T-helper 1 cell (primary cell): ENCODE data around the gene KLHDC9.
"Not testable (repeated sequence)": the region's sequence is repeated elsewhere in the genome, so short reads cannot be mapped to it uniquely, and the experiment has no call there.

Experiments
- DNase-seq, 5 donors: peaks; one replicate each; pipeline ENCODE4 v3.0.0-alpha.2; 2012 to 2020
- total RNA-seq, 4 donors: gene quantifications; one replicate each; lab custom pipeline; 2026; lab: John Stamatoyannopoulos, UW

The KLHDC9 gene, protein sequence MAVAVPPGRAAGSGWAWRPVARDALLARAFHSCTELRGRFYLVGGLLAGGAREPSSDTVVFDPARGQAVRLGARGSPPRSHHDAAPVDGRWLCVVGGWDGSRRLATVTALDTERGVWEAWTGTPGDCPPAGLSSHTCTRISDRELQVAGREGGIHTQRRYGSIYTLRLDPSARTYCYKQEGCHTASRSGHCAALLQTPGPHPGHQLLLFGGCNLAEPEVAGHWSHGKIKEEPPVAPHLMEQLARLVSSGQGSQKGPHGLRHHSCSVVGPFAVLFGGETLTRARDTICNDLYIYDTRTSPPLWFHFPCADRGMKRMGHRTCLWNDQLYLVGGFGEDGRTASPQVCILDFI
- total RNA-seq = 0.24 to 0.61 (median 0.29) reads per million in 4 donors

DNA sequence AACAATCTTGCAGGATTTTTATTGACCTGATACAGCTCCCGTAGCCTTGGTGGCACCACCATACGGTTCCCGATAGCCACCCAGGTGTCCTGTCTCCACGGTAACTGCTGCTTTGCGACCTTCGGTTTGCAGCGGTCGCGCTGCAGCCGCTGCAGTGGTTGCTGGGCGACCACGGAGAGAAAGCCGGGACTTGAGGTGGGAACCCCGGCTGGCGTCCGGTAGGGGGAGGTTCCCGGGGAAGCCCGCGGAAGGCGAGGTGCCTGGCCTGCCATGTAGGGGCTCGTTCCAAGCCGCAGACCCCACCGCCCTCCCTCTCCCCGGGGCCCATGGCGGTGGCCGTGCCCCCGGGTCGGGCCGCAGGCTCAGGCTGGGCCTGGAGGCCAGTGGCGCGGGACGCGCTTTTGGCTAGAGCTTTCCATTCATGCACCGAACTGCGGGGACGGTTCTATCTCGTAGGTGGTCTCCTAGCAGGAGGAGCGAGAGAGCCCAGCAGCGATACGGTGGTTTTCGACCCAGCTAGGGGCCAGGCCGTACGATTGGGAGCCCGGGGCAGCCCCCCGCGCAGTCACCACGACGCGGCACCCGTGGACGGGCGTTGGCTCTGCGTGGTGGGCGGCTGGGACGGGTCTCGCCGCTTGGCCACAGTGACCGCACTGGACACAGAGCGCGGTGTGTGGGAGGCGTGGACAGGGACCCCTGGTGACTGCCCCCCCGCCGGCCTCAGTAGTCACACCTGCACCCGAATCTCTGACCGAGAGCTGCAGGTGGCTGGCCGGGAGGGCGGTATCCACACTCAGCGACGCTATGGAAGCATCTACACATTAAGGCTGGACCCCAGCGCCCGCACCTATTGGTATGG lies at the start of gene KLHDC9:
KLHDC9 (plus strand) TSS at position 152 of the 859 bp plus-strand sequence; CDS start at position 327, 175 bp downstream.
- peak; percentile 50 to 89 (median 55) for DNase-seq

DNA sequence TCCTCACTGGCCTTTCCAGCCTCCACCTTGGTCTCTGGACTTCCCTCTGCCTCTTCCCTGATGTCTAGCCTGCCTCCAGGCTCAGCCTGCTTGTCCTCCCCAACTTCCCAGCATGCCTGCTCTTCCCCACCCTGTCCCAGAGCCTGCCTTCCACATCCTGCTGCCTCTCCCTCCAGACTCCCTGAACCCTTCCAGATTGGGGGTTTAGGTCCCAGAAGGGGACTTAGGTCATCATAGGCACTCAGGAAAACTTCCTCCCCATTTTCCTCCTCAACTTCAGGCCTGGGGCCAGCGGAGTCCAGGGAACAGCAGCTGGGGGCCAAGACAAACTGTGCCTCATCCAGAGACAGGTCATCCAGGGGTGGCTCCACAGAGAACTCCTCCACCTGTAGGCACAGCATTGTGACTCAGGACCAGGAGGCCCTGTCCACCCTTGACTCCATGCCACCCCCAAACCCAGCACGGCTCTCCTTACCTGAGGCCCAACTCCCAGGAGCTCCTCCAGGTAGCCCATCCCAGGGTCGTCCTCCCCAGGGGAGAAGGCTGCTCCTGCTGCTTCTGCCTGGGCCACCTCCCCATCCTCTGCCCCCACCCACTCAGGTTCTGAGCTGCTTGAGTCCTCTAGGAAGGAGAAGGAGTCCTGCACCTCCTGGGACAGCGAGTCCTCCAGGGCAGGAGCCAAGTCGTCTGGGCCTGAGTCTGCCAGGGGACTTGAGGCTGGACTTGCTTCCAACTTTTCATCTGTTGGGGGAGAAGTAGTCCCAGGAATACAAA lies 49.0 kb upstream of the KLHDC9 start:
- no peak for DNase-seq

DNA sequence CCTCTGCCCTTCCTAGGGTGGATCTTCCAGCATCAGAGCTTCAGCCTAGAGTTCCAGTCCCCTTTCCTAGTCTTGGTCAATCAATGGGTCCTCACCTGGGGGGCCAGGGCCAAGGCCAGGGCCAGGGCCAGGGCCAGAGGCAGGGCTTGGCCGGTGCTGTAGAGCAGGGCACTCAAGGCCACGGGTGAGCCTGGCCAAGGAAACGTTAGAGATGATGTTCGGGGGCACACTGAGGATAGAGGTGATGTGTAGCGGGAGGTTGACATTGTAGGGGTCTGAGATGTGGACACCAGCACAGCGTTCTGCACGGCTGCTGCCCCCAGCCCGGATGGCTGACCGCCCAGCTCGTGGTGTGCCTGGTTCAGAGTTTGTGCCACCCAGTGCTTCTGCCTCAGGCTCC lies 46.9 kb upstream of the KLHDC9 start:
- DNase-seq = no peak

DNA sequence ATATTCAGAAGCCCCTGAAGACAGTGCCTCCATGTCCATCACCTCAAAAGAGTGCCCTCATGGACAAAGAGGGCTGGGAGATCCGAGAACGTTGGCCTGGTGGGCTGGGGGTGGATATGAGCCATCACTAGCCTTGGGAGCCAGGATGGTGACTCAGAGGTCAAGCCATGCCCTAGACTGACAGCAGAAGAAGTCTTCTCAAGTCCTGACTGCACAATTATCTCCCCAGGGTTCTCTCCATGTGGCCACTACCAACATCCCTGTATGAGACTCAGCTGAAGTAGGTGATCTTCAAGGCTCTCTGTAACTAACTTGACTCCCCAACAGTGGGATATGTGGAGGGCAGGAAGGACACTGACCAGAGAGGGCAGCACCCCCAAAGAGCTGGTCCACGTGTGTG lies 45.3 kb upstream of the KLHDC9 start:
- DNase-seq = no peak

DNA sequence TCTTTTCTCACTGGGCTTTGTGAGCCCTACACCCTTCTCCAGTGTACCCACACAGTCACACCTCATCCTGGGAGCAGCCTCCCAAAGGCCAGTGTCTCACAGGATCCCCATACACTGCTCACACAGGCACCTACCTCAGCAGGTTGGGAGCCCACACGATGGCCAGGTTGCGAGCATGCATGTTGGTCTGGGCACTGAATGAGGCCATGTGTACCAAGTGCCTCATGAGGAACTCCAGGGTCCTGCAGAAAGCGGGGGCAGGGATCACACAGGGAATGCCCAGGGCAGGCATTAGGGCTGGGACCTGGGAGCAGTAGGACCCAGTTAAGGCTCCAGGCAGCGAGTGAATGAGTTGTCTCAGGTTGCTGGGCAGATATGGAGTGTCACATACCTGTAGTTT lies 43.9 kb upstream of the KLHDC9 start:
- DNase-seq = no peak

DNA sequence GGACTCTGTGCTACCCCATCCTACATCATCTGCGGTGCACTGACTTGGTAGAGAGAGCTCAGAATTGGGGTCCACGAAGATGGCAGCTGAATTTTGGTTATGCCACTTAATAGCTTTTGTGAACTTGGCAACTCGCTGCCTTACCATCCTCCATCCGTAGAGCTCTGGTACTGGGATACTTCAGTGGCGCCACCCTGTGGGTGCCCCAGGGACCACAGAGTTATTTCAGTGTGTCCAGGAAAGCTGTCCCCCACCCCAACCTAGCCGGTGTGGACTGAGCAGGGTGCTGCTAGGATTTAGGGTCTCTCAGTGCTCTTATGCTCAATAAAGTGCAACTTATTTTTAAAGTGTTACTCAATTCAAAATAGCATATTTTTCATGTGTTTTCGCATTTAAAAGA lies 43.4 kb upstream of the KLHDC9 start:
- DNase-seq = no peak

DNA sequence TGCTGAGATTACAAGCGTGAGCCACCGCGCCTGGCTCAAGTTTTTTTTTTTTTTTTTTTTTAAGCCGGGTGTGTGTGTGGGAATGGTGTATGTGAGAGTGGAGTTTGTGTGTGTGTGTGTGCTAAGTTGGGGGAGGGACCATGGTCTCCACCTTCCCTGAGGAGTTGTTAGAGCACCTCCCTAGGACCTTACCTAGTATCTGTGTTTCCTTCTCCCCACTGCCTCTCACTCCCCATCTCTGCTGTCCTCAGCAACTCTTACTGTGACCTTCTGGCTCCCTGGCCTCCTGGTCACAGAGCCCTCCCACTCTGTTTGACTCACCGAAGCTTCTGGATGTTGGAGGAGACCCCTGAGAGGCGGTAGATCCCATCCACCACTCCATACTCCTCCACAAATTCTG lies 38.9 kb upstream of the KLHDC9 start:
- DNase-seq = no peak

DNA sequence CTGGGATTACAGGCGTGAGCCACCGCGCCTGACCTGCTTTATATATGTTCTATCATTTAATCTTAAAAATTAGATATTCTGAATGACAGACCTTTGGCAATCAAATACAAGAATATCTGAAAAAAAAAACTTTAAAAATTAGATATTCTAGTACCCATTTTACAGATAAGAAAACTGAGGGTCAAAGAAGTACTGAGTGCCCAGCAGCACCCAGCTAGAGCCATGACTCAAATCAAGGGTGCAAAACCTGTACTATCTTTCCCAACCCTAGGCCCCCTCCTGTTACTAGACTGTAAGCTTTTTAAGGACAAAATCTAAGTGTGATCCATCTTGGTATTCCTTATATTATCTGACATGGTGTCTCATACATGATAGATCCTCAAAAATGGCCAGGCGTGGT lies 36.7 kb upstream of the KLHDC9 start:
- DNase-seq = no peak

DNA sequence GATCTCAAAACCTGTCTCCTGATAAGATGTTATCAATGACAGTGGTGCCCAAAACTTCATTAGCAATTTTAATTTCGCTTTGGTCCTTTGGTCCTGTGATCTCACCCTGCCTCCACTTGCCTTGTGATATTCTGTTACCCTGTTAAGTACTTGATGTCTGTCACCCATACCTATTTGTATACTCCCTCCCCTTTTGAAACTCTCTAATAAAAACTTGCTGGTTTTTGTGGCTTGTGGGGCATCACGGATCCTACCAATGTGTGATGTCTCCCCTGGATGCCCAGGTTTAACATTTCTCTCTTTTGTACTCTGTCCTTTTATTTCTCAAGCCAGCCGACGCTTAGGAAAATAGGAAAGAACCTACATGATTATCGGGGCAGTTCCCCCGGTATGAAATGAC lies 34.2 kb upstream of the KLHDC9 start:
- not testable (repeated sequence) for DNase-seq

DNA sequence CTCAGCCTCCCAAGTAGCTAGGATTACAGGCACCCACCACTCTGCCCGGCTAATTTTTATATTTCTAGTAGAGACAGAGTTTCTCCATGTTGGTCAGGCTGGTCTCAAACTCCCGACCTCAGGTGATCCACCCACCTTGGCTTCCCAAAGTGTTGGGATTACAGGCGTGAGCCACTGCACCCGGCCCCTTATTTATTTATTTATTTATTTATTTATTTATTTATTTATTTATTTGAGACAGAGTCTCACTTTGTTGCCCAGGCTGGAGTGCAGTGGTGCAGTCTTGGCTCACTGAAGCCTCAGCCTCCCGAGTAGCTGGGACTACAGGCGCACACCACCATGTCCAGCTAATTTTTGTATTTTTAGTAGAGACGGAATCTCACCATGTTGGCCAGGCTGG lies 32.5 kb upstream of the KLHDC9 start:
- not testable (repeated sequence) for DNase-seq

DNA sequence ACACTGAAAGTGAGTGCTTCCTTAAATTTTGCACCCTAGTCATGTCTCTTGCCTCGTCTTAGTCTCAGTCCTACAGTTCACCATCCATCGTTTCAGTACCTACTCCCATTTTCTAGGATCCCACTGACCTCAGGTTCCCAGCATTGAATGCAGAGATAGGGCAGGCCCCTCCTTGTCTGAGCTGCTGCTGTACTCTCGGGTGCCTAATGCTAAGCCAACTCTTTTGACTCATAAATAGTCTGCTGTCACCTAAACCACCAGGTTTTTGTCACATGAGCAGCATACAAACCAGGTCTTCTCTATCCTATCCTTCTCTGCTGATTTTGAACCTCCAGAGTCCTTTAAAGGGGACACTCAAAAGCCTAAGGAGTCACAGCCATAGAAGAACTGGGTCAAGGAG lies 31.5 kb upstream of the KLHDC9 start:
- peak in 1 of 5 donors; percentile 49 for DNase-seq

DNA sequence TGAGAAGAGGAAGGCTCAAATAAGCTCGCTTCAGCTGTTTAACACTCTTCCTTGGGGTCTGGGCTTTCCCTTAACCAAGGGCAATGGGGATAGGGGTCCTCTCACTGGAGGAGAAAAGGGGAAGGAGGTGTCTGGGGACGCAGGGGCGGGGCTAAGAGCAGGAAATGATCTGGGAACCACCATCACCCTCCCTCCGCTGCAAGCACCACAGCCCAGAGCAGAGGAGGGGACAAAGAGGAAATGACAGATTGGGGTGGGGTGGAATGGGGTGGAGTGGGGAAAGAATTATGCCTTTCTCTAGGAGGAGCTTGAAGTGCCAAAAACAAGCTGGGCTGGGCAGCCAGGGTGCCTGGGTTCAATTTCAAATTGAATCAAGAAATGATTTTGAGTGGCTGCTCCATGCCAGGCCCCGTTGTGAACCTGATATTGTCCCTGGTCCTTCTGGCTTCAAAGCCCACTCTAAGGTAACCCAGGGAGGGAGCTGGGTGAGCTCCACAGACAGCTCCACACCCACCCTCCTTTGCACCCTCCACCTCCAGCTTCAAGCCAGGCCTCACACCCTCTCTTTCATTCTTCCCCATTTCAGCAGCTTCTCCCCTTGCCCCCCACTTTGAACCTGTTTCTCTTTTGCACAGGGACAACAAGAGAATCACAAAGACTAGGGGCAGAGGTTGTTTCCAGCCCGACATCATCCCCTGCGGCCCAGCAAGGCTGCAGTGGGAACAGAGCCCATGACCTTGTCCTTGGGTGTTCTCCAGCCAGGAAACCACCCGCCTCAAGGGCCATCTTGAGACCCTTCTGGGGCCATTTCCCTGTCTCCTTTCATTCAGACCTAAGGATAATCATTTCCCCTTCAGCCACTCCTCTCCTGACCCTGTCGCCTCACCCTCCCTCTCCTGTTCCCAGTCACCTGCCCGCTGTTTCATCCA lies 29.6 kb upstream of the KLHDC9 start:
- peak; percentile 66 to 90 (median 73) for DNase-seq

DNA sequence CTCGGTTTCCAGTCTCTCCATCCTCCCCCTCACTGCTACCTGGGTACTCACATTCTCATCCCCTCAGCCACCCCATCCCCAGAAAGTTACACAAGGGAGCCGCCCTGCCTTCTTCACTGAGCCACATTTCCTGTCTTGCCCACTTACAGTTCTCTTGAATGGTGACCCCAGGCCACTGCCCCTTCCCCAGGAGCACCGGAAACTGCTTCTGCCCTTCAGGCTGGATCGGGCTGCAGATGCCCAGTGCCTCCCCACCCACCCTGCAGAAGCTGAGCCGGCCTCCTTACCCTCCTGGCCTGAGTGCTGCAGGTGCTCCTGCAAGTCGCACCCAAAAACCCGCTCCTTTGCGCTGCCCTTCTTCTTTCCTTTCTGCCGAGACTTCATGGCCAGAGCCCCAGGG lies 28.9 kb upstream of the KLHDC9 start:
- peak in 1 of 5 donors; percentile 43 for DNase-seq

DNA sequence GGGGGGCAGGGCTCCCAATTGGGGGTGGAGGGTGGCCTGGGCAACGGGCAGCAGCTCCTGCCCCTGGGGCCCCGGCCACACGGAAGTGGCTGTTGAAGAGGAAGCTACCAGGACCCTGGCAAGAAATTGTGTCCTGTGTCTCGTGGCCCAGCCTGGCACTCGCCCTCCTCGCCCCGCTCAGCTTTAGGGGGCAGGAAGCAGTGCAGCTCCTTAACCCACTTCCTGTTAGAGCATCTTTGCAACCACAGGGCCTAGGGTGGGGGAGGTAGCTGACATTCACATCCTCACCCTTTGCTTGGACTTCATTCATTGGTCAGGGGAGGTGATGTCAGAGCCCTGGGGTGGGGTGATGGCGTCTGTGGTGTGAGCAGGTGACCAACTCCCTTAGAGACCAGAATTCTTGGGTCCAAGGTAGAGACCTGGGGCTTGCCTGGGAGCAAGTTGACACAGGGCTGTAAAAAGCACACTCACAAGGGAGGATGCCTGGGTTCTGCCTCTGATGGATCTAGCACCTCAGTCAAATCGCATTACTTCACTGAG lies 28.4 kb upstream of the KLHDC9 start, which contains the start of gene ARHGAP30:
ARHGAP30 (minus strand) TSS at position 161 of the 540 bp plus-strand sequence. CDS start 267 bp downstream, outside the sequence.
- DNase-seq = peak; percentile 56 to 98 (median 69)

DNA sequence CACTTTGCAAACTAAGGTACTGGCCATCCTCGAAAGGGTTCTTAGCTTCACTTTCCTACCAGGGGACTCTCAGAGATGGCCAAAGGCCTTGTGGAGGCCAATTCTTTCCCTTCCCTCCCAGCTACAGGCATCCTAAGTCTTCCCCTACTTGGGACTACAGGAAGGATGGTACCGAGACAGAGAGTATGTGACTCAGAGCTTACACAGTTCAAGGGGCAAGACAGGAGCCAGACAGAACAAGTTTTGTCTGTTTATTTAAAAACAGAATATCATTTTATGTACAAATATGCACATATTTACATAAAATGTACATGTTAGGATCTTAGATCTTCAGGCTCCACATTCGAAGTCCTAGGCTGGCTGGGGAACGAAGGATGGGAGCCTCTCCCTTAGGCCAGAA lies 27.4 kb upstream of the KLHDC9 start:
- no peak for DNase-seq

DNA sequence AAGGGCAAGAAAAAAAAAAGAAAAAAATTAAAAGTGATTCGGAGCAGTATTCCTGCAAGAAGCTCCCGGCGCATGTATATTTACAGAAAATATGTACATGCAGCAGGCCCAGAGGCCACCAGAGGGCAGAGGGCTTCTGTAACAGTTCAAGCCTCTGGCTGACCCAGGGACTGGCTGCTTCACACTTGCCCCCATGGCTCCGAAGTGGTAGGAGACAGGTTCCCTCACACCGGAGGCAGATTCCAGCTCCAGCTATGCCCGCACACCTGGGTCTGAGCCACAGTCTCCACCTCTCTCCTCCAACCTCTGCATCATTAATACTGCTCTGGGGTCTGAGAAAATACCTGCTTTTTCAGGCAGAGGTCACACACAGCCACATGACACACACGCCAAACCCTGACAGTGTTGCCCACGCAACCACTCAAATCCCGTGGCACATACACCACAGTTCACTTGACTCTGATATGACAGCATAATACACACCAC lies 26.2 kb upstream of the KLHDC9 start:
- DNase-seq = peak in 4 of 5 donors; percentile 29 to 48 (median 34)

DNA sequence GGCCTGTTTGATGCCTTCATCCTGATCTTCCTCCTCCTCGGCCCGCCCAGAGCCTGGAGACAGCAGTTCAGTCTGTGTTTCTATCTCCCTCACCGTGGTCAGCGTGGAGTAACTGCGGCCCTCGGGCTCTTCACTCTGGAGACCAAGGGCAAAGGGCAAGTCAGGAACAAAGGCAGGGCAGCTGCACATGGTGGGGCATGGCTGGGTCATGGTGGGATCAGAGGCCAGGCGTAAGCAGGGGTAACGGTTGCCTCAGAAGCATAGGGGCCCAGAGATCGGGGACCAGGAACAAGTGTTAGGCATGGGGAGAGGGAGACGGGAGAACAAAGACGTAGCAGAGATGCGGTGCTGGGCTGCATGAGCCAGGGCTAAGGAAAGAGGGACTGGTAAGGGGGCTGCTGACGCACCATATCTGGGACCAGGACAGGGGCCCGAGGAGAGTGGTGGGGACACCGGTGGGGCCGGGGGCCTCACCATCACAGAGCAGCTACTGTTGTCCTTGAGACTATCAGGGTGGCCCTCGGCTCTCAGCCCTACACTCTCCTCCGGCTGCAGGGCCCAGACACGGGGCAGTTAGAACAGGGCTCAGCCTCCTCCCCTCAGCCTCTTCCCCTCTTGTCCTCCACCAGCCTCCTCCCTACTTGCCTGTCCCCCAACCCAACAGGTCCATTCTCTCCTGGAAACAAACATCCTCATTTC lies 25.3 kb upstream of the KLHDC9 start:
- DNase-seq = no peak

DNA sequence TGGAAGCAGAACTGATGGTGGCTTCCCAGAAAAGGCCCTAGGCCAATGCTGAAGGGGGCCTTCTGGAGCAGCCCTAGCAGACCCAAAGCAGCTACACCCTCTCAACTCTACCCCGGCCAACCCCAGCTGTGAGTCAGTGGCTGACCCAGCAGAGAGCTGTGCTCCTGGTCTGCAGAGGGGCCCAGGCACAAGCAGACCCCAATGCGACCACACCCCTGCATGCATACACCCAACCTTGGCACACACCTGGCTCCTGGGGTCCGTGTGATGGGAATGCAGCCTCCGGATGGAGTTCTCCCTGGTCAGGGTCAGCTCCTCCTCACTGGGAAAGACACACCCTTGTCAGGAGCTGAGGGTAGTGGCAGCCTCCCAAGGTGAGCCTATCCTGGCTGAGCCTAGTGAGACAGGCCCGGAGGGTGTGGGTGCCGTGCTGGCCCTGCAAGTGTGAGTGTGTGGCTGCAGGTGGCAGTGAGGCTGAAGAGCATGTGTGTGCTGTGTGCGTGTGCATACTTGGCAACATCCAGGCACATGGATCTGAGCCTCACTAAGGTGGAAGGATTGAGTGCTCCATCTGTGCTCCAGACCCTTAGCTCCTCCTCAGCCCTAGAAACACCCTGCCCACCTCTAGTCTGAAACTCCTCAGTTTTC lies 24.6 kb upstream of the KLHDC9 start:
- no peak for DNase-seq

DNA sequence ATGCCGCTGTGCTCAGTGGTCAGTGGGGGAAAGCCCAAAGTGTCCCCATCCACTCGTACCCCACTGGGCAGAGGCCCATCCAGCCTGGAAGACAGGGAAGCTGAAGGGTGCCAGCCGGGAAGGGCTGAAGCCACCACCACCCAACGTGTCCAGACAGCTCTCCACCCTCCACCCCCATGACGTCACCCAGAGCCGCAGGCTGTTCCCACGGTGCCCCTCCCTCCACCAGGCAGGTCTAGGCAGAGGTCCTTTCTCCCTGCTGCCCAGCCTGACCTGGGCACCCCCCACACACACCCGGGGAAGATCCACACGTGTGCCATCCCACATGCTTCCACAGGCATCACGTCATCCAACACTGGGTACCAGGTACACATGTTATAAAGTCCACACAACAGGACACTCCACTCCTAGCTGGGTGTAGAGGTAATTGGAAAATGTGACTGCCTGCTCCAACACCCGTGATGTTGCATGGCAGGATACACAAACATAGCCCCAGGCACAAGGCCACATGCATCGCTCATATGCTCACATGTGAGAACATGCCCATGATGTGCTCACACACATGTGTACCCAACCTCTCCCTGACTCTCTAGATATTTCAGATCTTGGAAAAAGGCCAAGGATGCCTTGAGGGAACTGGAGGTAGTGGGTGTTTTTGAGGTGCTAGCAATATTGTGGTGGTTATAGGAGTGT lies 23.3 kb upstream of the KLHDC9 start:
- no peak for DNase-seq
